ENCODE measurements around the gene LHX2. TPM values are rescaled to one million over a fixed set of nuclear protein-coding genes. Genes with fewer than 3 reads are reported as not detected.

LHX2 gene
- total RNA-seq, 1 donor from 2014 or later: 0.20 TPM

GRCh38 chr9:124038239-124038638 is 26.7 kb downstream of the LHX2 start:
- Mint-ChIP-seq H3K4me3 (ENCODE audit: unreplicated experiment) (no peak overlapping the region), H3K27me3 (ENCODE audit: low read depth) (peaks cover 49% of the 10 kb centered on the region), H3K4me1 (ENCODE audit: low read depth) (peaks cover 13% of the 10 kb centered on the region), H3K9me3 (ENCODE audit: low read depth) (no peaks in the 10 kb centered on the region), H3K27ac (ENCODE audit: unreplicated experiment) (no peak overlapping the region), H3K36me3 (ENCODE audit: low read depth) (peaks cover 5% of the 10 kb centered on the region)
- no peak for TF ChIP-seq CTCF (IDR thresholded peaks at IDR 0.05)
- no peak for DNase-seq (ENCODE audit: low spot score)

GRCh38 chr9:124038790-124039633 is 27.4 kb downstream of the LHX2 start:
- peaks cover 13% of the 10 kb centered on the region for H3K4me1 Mint-ChIP-seq (ENCODE audit: low read depth)
- peaks cover 5% of the 10 kb centered on the region for H3K36me3 Mint-ChIP-seq (ENCODE audit: low read depth)
- peak; percentile 44 for TF ChIP-seq CTCF (IDR thresholded peaks at IDR 0.05)
- peaks cover 43% of the 10 kb centered on the region for H3K27me3 Mint-ChIP-seq (ENCODE audit: low read depth)
- DNase-seq (ENCODE audit: low spot score): no peak
- H3K27ac Mint-ChIP-seq (ENCODE audit: unreplicated experiment): no peak overlapping the region
- no peaks in the 10 kb centered on the region for H3K9me3 Mint-ChIP-seq (ENCODE audit: low read depth)
- H3K4me3 Mint-ChIP-seq (ENCODE audit: unreplicated experiment): no peak overlapping the region

- Mint-ChIP-seq H3K27ac (ENCODE audit: unreplicated experiment) (peak overlapping the region; percentile 22), H3K4me3 (ENCODE audit: unreplicated experiment) (peak overlapping the region; percentile 59), H3K36me3 (ENCODE audit: low read depth) (peaks cover 5% of the 10 kb centered on the region), H3K4me1 (ENCODE audit: low read depth) (peaks cover 16% of the 10 kb centered on the region), H3K27me3 (ENCODE audit: low read depth) (peaks cover 45% of the 10 kb centered on the region), H3K9me3 (ENCODE audit: low read depth) (no peaks in the 10 kb centered on the region)
- no peak for DNase-seq (ENCODE audit: low spot score)
- TF ChIP-seq CTCF (IDR thresholded peaks at IDR 0.05): no peak
Measured at GRCh38 chr9:124040186-124040931, 28.8 kb downstream of the LHX2 start.

GRCh38 chr9:124040935-124041816 is 29.6 kb downstream of the LHX2 start:
- no peak overlapping the region for H3K27ac Mint-ChIP-seq (ENCODE audit: unreplicated experiment)
- peaks cover 3% of the 10 kb centered on the region for H3K36me3 Mint-ChIP-seq (ENCODE audit: low read depth)
- peaks cover 41% of the 10 kb centered on the region for H3K27me3 Mint-ChIP-seq (ENCODE audit: low read depth)
- TF ChIP-seq CTCF (IDR thresholded peaks at IDR 0.05): peak; percentile 100
- no peaks in the 10 kb centered on the region for H3K9me3 Mint-ChIP-seq (ENCODE audit: low read depth)
- H3K4me3 Mint-ChIP-seq (ENCODE audit: unreplicated experiment): peak overlapping the region; percentile 59
- DNase-seq (ENCODE audit: low spot score): no peak
- peaks cover 16% of the 10 kb centered on the region for H3K4me1 Mint-ChIP-seq (ENCODE audit: low read depth)

GRCh38 chr9:124041817-124042116 is 30.2 kb downstream of the LHX2 start:
- H3K27ac Mint-ChIP-seq (ENCODE audit: unreplicated experiment): no peak overlapping the region
- no peaks in the 10 kb centered on the region for H3K9me3 Mint-ChIP-seq (ENCODE audit: low read depth)

More at GRCh38 chr9:124041817-124042116, 30.2 kb downstream of the LHX2 start:
- peaks cover 41% of the 10 kb centered on the region for H3K27me3 Mint-ChIP-seq (ENCODE audit: low read depth)
- no peak for DNase-seq (ENCODE audit: low spot score)
- no peak for TF ChIP-seq CTCF (IDR thresholded peaks at IDR 0.05)
- H3K4me1 Mint-ChIP-seq (ENCODE audit: low read depth): peaks cover 16% of the 10 kb centered on the region
- peaks cover 3% of the 10 kb centered on the region for H3K36me3 Mint-ChIP-seq (ENCODE audit: low read depth)
- H3K4me3 Mint-ChIP-seq (ENCODE audit: unreplicated experiment): peak overlapping the region; percentile 27
